GM12875 (cell line): ENCODE measurements around the gene GJA9.

ENCODE experiments used
- H3K4me3 ChIP-seq: one replicate; pipeline ENCODE4 v1.5.1; 2011; ENCODE audit warnings: low read depth, low read length, control low read depth
- TF ChIP-seq, protein P1 (sequence below): IDR thresholded peaks from 2 replicates; pipeline ENCODE4 v1.5.1; 2011; ENCODE audit warnings: low read depth, mild to moderate bottlenecking, control low read depth, inconsistent platforms, low read length, moderate library complexity, borderline replicate concordance; ENCODE audit not compliant: insufficient read depth

Gene GJA9

DNA sequence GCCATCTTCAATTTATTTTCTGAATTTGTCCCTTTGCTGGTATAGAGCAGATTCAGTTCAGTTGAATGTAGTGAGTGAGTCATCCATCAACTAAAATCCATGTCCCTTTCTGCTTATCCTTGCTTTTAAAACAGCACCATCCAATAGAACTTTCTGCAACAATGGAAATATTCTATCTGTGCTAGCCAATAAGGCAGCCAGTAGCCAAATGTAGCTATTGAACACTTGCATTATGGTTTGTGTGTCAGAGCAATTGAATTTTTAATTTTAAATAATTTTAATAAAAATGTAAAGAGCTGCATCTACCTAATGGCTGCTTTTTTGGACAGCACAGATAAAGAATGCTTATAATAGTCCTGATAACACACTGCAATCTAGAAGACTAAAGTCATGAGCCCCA is at the start of gene GJA9:
GJA9 (minus strand) TSS at position 101 of the 400 bp plus-strand sequence. CDS start 5,489 bp downstream, outside the sequence.
- TF ChIP-seq, protein P1, sequence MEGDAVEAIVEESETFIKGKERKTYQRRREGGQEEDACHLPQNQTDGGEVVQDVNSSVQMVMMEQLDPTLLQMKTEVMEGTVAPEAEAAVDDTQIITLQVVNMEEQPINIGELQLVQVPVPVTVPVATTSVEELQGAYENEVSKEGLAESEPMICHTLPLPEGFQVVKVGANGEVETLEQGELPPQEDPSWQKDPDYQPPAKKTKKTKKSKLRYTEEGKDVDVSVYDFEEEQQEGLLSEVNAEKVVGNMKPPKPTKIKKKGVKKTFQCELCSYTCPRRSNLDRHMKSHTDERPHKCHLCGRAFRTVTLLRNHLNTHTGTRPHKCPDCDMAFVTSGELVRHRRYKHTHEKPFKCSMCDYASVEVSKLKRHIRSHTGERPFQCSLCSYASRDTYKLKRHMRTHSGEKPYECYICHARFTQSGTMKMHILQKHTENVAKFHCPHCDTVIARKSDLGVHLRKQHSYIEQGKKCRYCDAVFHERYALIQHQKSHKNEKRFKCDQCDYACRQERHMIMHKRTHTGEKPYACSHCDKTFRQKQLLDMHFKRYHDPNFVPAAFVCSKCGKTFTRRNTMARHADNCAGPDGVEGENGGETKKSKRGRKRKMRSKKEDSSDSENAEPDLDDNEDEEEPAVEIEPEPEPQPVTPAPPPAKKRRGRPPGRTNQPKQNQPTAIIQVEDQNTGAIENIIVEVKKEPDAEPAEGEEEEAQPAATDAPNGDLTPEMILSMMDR: no peak
- no peak within 1 kb of the TSS for H3K4me3 ChIP-seq

DNA sequence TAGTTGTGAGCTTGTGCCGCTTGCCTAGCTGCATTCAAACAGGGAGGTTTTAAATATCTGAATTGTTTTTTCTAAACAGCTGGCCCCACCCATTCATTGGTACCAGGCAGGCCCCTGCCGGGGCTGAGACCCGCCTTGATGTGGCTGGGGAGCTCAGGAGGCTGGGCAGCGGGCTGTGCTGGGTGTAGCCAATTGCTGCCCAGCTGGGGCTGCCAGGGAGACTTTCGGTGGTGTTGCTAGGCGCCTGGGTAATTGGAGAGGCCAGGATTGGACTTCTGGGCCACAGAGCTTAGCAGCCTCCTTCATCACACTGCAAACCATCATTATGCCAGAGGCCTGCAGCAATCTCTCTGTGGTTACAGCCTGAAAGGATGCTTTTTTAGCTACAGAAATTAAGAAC is 48.1 kb upstream of the GJA9 start:
- TF ChIP-seq, protein P1: no peak
- H3K4me3 ChIP-seq: no peak overlapping the region

DNA sequence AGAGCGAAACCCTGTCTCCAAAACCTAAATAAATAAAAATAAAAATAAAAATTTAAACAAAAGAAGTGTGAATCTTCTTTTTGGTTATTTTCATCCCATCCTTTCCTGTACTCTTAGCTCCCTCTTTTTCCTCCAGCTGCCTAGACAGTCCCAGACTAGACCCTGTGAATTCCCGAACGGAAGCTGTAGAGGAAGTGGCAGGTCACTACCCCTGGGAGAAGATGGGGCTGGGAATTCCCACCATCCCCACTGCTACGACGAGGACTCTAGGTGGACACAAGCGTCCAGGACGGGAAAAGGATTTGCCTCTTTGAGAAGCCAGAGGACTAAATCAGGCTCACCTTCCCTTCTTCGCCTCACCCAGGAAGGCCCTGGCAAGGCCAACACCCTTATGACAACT is 47.7 kb upstream of the GJA9 start:
- TF ChIP-seq, protein P1: no peak
- no peak overlapping the region for H3K4me3 ChIP-seq

DNA sequence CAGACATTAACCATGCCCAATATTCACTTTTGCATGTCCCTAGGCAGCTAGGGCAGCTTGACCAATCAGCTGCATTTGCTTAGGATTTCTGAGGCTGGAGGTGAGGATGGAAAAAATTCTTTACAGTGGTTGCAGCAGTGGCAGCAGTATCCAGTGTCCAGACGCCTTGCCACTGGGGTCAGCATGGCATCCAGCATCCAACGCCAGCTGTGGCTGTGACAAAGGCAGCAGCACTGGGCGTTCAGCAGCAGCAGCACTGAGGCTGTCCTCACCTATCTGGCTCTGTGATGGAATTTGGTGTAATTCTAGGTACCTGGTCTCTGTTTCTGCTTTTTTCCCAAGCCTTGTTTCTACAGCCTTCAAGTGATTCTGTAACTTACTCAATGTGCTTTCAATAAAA is 44.7 kb upstream of the GJA9 start:
- H3K4me3 ChIP-seq: no peak overlapping the region
- TF ChIP-seq, protein P1: no peak

DNA sequence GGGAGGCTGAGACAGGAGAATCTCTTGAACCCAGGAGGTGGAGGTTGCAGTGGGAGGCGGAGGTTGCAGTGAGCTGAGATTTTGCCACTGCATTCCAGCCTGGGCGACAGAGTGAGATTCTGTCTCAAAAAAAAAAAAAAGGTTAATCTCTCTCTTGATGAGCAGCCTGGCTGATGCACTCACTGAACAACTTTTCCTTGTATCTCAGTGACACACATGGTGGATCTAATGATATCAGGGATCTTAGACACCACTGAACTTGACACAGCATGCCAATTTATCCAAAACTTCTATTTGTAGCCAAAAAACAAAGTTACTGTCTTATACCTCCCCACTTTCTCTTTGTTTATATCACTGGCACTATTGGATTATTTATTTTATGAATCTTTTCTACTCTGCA is 44.0 kb upstream of the GJA9 start:
- TF ChIP-seq, protein P1: no peak

DNA sequence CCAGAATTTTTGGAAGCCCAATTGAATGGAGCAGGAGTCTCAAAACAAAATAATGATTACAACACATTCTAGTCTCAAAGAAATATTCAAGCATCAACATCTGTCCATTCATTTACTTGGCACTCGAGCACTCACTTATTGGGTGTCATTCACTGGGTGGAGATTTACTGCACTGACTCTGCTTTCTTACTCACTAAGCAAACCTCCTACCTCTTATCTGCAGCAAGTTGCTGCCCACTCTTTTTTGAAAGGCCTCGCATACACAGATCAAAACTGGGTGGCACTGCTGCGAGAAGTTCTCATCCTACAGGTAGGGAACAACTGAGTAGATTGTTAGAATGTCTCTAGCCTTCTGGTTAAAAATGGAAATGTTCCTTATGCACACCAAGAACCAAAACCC is 42.2 kb upstream of the GJA9 start:
- TF ChIP-seq, protein P1: no peak
- no peak overlapping the region for H3K4me3 ChIP-seq

More for the DNA sequence above, 44.0 kb upstream of the GJA9 start:
- H3K4me3 ChIP-seq: no peak overlapping the region

DNA sequence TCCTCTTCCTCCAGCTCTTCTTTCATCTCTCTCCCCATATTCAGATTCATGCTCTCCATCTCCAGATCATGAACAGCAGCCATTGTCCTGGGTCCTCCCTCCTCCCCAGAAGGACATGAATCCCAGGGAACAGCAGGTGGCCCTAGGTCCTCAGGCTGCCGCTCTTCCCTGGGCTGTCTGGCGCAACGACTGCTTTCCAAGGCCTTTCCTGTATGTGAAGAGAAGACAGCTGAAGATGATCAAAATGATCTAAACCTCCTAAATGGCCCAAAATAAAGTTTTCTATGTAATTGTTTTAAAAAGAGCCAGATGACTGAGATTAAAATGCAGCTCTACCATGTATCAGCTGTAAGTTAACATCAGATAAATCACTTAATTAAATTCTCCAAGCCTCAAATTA is 37.7 kb upstream of the GJA9 start:
- TF ChIP-seq, protein P1: no peak
- no peak overlapping the region for H3K4me3 ChIP-seq
